HG03064 (cell line): ENCODE measurements around the gene PHKG2.

Source experiments
- ATAC-seq: cut with Tn5 transposase; IDR thresholded peaks from one replicate; pipeline ENCODE4 v1.9.1; 2021; ENCODE audit warnings: low read depth; ENCODE audit not compliant: unreplicated experiment

PHKG2 gene

DNA sequence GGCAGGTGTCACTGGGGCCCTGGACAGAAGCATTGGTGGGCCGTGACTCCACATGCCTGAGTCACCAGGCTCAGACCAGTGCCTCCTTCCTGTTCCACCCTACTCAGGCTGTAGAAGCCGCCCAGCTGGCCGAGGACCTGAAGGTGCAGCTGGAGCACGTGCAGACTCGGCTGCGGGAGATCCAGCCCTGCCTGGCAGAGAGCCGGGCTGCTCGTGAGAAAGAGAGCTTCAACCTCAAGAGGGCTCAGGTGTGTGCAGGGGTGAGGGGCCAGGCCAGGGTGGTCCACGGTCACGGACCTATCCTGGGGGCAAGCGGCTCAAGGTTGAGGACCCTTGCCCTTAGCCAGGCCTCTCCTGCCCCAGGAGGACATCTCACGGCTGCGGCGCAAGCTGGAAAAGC is 23.5 kb downstream of the PHKG2 start:
- ATAC-seq: no peak

DNA sequence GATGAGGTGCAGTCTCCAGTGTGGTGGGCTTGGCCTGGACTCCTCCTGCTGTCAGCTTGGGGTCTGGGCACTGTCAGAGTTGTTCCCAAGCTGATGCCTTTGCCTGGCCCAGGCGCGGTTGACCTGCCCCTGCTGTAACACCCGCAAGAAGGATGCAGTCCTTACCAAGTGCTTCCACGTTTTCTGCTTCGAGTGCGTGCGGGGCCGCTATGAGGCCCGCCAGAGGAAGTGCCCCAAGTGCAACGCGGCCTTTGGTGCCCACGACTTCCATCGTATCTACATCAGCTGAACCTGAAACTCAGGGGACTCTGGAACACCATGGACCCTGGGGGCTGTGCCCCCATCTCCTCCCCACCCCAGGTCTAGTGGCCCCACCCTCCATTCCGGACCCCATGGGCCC is 25.6 kb downstream of the PHKG2 start:
- no peak for ATAC-seq

DNA sequence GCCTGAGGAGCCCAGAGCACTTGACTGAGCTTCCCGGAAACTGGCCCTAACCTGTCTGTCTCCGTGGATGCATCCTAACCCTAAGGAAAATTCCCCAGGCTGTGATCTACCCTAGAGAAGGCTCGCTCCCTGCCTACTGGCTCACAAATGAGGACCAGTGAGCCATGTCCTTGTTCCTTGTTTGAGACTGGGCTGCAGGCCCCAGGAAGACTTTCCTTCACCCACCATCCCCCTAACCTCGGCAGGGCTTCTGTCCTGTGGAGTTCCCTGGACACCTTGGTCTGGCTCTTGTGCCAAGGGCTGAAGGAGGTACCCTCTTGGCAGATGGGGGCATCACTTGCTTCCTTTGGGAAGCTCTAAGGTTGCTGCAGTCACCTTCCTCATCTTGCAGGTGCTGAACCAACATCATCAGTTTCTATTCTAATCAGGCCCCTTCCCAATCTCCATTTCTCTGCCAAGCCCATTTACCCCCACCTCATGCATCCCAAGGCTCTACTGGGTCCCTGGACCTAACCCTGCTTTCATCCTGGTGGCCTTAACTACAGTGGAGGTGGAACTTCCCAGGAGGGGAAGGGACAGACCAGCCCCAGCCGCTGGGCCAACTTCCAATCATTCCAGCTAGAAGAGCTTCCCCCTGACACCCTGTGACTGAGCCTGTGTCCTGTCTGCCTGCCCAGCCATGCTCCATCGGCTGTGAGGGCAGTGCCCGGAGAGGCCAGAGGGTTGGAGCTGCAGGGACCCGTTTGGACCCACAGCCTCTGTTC is 26.3 kb downstream of the PHKG2 start:
- ATAC-seq: no peak

DNA sequence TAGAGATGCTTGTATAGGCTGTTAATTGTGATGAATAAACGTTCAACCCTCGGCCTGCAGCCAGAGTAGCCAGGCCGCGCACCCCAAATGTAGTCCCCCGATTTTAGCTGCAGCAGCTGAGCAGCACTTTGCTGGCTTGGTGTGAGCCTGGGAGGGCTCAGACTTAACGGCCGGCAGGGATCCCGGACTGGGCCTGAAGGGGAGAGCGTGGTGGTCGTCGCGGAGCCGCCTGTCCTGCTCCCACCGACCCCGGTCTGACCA is 26.8 kb downstream of the PHKG2 start:
- ATAC-seq: no peak

DNA sequence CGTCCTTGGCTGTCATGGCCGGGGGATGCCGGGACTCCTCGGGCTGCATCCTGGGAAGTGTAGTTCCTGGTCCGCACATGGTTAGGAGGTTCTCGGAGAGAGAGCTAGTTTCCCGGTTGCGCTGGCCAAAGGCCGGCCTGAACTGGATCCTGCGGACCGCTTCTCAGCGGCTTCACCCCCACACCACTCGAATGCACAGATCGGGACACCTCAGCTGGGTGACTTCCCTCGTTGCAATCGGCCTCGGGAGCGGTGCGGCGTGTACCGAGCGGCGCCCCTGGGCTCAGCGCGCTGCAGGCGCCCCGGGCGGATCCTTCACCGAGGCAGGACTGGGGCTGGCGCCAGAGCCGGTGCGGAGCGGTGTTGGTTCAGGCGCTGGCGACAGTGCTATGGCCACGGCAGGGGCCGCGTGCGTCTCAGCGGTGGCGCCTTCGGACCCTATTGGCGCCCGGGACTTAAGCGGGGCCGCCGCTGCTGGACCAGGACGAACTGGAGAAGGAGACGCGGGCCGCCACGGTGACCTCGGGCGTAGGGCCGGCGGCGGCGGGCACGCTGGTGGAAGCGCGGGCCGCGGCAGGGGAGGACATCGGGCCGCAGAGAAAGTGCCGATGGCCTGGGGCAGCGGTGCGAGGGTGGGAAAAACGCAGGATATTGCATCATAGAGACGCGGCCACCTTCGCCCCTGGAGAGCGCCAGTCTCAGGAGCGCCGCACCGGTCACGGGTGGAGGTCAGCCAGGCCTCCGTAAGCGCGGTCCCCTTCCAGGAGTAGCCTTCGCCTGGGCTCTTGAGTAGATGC is 27.4 kb downstream of the PHKG2 start:
- no peak for ATAC-seq

DNA sequence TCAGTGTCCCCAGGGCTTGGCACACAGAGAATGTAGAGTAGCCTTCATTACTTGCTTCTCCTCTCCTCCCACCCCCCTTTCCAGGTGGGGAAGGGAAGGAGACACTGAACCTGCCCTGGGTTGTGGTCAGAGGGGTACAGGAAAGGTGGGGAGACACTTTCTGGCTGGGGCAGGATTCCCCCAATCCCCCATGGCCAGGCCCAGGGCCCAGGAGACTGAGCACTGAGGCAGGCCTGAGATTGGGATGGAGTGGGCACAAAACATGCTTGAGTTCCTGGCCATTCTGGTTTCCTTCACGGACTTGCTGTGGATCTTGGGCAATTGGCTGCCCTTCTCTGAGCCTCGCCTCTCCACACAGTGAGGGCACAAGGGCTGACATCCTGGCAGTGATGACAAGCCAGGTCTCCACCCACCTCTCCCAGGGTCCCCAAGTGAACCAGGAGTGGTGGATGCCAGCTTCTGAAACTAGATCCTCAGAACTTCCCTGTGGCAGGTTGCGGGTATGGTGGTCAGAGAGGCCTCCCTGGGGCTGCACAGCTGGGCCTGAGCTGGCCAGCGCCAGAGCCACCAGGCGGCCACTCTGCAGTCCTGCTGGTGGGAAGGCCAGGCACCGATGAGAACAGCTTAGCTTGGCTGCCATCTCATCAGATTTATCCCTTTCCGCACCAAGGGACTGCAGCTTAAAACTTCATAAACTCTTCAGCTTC is 29.5 kb downstream of the PHKG2 start:
- ATAC-seq: no peak

DNA sequence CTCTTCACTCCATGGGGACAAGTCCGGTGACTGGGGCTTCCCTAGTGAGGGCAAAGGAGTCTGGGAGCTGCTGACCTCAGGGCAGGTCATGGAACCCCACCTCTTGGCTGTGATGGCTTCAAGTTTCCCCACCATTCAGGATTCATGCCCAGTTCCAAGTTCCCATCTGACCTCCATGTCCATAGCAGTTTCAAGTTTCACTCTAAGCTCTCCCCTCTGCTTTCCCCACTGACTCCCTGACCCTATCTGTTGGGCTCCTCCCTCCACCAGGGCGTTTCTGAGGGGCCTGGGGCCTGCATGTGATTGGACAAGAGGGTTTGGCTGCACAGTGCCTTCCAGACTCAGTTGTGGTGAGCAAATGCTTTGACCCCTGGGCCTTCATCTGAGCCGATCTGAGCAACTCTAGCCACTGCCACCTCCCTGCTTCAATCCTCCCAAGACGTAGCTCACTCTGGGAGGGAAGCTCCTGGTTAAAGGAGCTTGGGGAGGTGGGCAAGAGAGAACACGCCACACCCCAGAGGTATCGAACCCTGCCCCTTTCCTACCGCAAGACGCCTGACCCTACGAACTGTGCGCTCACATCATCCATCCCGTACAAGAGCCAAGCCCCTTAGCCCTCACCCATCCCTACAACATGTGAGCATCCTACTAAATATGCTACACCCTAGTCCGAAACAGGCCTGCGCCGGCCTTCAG is 30.5 kb downstream of the PHKG2 start:
- no peak for ATAC-seq

DNA sequence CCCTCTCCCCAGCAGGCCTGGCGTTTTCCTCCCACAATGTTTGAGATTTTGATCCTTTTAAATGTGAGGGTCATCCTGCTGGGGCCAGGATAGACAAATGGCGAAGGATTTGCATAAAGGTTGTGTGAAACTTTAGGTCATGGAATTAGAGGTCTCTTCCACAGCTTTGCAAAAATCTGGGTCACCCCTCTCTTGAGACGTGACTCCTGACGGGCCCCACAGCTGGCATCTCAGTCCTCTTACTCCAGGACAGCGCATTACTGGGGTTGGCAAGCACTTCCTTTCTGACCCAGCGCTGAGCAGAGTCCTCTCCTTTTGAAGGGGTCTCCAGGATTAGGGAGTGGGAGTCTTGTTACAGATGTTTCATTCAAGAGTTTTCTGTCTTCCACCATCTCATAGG is 31.4 kb downstream of the PHKG2 start:
- ATAC-seq: no peak

DNA sequence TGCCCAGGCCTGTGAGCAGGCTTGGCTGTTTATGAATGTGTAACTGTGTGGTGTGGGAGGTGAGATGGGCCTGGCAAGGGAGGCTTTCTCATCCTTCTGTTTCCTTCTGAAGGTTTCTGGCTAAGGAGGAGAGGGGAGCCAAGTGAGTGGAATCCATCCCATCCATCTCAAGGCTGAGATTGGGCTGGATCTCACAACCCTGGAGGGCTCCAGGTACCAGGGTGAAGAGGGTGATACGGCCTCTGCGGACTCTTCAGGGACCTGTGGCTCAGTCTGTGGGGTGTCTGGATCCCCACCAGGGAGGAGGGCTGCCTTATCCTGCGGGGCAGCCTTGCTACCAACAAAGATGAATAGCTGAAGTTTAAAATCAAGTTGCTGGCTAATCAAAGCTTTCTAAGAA is 31.8 kb downstream of the PHKG2 start:
- ATAC-seq: no peak

DNA sequence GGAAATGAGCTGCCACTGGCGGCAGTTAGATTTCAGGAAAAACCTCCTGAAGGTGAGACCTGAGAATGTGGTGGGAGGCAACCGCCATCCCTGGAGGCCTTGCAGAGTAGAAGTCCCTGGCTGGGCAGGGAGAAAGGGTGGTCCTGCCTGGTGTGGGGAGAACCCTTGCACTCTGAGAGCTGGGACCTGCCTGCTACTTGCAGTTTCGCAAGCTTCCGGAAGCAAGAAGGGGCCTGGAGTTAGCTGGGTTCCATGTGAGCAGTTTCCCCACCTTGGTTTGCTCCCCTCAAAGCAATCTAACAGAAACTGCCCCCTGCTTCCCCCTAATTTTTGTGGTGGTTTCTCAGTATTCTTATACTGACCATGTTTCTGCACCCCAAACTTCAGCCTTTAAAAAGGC is 32.3 kb downstream of the PHKG2 start:
- ATAC-seq: no peak

DNA sequence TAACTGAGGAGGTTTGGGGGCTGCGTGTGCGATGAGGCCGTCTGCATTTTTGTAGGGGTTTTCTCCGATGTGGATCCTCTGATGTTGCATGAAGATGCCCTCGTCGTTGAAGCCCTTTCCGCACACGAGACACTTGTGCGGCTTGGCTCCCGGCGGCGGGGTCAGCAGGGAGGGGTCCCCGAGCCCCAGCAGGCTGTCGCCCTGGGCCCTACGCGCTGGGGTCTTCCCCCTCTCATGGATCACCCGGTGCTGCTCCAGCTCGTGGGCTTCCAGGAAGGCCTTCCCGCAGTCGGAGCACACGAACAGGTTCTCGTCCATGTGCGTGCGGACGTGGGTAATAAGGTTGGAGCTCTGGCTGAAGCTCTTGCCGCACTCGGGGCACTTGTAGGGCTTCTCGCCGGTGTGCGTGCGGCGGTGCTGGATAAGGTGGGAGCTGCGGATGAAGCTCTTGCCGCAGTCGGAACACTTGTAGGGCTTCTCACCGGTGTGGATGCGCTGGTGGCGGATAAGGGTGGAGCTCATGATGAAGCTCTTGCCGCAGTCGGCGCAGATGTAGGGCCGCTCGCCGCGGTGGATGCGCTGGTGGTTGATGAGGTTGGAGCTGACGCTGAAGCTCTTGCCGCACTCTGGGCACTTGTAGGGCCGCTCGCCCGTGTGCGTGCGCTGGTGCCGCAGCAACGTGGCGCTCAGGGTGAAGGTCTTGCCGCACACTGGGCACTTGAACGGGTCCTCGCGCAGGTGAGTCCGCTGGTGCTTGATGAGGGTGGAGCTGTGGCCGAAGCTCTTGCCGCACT is 34.5 kb downstream of the PHKG2 start:
- ATAC-seq: no peak

DNA sequence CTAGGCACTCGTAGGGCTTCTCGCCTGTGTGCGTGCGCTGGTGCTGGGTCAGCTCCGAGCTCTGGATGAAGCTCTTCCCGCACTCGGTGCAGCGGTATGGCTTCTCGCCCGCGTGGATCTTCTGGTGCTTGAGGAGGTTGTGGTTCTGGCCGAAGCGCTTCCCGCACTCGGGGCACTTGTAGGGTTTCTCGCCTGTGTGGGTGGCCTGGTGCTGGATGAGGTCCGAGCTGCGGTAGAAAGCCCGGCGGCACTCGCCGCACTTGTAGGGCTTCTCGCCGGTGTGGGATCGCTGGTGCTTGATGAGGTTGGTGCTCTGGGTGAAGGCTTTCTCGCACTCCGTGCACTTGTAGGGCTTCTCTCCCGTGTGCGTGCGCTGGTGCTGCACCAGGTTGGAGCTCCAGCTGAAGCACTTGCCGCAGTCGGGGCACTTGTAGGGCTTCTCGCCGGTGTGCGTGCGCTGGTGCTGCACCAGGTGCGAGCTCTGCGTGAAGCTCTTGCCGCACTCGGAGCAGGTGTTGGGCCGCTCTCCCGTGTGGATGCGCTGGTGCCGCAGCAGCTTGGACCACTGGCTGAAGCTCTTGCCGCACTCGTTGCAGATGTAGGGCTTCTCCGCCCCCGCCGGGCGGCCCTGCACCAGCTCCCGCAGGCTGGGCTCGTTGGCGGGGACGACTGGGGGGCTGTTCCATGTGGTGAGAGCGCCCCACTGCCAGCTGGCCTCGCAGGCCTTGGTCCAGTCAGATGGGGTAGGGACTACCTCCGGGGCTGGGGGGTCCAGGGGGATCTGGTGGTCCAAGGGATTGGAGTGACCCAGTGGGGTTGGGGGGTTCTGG is 35.3 kb downstream of the PHKG2 start:
- ATAC-seq: no peak

DNA sequence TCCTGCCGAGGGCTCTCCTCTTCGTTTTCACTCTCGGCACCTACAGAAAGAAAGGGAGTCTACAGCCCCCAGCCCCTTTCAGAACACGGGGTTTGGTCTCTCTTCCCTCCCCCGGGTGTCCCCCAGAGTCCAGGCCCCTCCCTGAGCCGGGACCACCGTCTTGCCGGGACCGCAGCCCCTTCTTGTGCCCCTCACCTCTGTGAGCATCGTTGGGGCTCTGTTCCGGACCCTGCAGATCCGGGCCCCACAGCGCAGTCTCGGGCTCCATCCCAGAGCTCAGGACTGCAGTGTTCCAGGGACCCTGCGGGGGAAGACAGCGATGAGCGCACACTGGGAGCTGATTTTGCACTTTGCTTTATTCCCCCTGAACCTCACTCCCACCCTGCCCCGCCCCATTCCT is 36.0 kb downstream of the PHKG2 start:
- ATAC-seq: no peak

DNA sequence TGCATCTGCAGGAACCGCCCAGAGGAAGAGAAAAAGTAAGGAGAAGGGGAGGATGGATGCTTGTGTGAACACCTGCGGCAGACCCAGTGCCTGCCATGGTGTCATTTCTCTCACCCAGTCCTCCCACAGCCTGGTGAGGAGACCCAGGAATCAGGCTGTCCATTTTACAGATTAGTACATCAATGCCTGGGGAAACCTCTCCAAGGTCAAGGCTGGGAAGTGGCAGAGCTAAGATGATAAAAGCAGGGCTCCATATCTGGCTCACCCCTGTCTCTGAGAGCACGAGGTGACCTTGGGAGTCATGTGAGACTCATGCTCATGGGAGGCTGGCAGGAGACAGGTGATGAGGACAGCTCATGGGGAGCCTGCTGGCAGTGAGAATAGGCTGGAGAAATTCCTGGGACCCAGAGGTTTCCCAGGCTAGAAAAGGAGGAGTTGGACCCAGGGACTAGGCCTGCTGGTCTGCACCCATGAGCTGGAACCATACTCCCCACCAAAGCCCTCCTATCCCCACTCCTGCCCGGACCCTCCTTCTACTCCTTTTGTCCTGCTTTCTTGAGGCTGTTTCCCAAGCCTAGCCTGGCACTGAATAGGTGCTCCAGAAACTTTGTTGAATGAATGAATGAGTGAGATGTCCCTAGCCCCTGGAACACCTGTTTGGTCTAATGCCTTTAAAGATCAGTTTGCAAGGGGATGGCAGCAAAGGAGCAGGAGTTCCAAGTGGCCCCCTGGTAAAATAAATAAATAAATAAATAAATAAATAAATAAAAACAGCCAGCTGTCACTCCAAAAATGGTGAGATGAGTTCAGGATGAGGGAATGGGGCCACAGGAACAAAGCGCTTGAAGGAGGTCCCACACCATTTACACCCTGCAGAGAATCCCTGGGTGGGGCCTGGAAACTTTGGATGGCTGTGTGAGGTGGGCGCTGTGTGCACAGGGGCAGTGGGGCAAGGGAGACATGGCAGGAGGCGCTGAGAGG is 37.2 kb downstream of the PHKG2 start:
- no peak for ATAC-seq

DNA sequence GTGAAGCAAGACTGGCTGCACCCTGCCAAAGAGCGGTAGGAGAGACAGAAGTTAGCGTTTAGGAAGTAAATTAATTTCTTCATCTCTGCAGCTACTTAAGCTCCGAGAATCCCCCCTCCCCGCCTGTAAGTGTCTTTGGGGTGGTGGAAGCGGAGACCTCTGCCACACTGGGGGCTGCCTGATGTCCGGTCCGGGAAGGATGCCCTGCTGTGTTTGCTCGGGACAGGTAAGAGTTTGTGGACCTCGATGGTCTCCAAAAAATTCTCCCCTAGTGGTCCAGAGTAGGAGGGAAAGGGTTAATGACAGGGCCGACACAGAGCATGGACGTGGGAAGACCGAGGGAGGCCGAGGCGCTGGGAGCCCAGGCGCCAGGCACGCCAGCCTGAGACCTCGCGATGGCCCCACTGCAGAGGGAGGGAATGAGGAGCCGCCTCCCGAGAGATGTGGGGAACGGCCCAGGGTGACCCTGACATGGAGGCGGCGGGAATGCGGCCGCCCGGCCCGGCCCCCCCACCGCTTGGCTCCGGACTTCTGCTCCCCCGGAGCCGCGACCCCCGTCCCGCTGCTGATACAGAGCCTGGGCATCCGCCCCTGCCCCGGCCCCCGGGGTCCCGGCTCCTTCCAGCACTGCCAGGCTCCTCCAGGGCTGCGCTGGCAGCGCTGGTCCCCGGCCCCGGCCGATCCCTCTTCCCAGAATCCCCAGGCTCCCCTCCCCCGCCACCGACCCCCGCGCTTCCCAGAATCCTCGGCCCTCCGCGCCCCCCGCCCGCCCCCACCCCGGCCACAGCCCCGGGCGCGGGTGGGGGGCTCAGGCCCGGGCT is 38.1 kb downstream of the PHKG2 start:
- no peak for ATAC-seq

DNA sequence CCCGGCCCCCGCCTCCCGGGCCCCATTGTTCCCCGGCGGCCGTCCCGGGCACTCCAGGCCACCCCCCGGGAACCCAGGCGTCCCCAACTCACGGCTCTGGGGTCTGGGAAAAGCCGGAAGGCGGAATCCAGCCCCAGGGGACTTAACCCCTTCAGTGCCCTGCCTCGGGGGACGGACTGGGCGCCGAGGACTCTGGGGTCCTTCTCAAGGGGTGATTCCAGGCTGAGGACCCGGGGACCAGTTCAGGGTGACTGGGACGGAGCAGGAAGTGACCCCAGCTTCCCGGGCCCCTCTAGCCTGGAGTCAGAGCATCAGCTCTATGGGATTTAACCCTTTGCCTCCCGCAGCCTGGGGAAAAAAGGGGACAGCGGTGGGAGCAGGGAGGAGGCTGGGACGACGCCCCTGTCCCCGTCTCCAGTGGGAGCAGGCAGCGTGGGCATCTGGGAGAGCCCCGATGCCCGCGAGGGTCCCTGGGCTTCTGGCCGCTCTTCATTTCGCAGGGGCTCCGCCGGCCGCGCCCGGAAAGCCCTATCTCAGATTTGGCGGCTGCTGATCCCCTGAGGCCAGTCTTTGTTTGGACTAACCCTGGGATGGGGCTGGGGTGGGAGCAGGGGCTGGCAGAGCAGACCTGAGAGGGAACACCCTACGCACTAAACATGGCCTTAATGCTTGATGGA is 38.8 kb downstream of the PHKG2 start, which contains the start of gene ZNF629:
TSS of gene ZNF629 (minus strand) at position 270 of the 677 bp plus-strand sequence. CDS start 2,723 bp downstream, outside the sequence.
- no peak for ATAC-seq
